Activated naive CD8-positive, alpha-beta T cell (primary cell): Measurements from ENCODE around the gene GIPC1.
"Not testable (repeated sequence)": the region's sequence is repeated elsewhere in the genome, so short reads cannot be mapped to it uniquely, and the experiment has no call there.

Experiments
- H3K27ac Mint-ChIP-seq: one replicate; pipeline ENCODE4 v1.8.0; 2021; ENCODE audit warnings: mixed read lengths
- H3K27me3 Mint-ChIP-seq: one replicate; pipeline ENCODE4 v1.8.0; 2021; ENCODE audit warnings: mixed read lengths
- H3K36me3 Mint-ChIP-seq: one replicate; pipeline ENCODE4 v1.8.0; 2021; ENCODE audit warnings: mixed read lengths
- H3K4me1 Mint-ChIP-seq: one replicate; pipeline ENCODE4 v1.8.0; 2021; ENCODE audit warnings: low read depth, mixed read lengths
- H3K4me3 Mint-ChIP-seq: one replicate; pipeline ENCODE4 v1.8.0; 2021; ENCODE audit warnings: mild to moderate bottlenecking, mixed read lengths
- H3K9me3 Mint-ChIP-seq: one replicate; pipeline ENCODE4 v1.8.0; 2021; ENCODE audit warnings: low read depth, mixed read lengths

Gene GIPC1, protein sequence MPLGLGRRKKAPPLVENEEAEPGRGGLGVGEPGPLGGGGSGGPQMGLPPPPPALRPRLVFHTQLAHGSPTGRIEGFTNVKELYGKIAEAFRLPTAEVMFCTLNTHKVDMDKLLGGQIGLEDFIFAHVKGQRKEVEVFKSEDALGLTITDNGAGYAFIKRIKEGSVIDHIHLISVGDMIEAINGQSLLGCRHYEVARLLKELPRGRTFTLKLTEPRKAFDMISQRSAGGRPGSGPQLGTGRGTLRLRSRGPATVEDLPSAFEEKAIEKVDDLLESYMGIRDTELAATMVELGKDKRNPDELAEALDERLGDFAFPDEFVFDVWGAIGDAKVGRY

DNA sequence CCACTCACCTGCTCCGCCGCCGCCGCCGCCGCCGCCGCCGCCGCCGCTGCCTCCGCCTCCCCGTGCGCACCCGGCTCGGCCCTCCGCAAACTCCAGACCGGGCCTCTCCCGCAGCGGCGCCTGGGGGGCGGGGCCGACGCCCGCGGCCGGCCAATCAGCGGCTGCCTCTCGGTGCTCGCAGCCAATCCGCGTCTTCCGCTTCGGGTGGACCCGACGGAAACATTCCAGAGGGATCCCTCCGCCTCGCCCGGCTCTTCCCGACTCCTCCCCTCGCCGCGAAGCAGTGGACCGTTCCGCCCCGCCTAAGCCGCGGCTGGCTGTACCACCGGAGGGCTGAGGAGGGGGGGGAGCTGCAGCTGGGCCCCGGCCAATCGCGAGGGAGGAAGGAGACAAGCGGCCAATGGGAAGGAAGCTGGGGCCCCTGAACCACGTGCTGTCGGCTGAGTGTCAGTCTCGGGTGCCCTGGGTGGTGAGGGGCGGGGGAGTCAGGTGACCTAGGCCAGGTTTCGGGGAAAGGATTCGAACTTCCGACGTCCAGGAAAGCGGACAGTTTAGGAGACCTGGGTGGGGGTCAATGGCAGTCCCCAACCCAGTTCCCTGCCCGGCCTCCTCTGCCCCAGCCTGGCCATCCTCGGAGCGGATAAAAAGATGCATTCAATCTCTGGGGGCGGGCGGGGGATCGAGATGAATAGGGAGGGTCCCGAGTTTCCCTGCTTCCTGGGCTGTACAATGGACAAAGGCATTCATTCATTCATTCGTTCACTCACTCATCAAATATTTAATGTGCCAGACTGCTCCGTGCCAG lies at the start of gene GIPC1:
TSS of gene GIPC1 (minus strand) at position 99 of the 805 bp plus-strand sequence. CDS start 13,151 bp downstream, outside the sequence.
- Mint-ChIP-seq H3K9me3 (no peaks in the 10 kb centered on the region), H3K36me3 (peaks cover 2% of the 10 kb centered on the region), H3K4me3 (peak within 1 kb of the TSS; percentile 86), H3K27me3 (no peaks in the 10 kb centered on the region), H3K4me1 (peaks cover 21% of the 10 kb centered on the region), H3K27ac (peak within 1 kb of the TSS; percentile 90)

DNA sequence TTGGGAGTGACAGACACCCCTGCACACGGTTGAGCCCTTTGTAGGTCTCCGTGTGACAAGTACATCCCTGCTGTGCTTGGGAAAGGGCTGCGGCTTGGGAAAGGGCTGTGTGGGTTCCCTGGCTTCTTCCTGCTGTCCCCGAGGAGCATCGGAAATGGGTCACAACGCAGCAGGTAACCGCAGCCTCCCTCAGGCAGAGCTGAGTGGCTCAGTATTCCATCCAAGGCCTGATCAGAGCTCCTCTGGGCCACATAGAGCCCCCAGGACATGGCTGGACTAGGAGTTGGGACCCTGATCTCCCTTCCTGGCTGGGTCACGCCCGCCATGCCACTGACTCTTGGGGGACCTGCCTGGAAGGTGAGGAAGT lies 49.8 kb upstream of the GIPC1 start:
- H3K36me3 Mint-ChIP-seq: peaks cover 2% of the 10 kb centered on the region
- H3K4me3 Mint-ChIP-seq: no peak overlapping the region
- no peaks in the 10 kb centered on the region for H3K27me3 Mint-ChIP-seq
- H3K27ac Mint-ChIP-seq: no peak overlapping the region
- H3K4me1 Mint-ChIP-seq: peaks cover 33% of the 10 kb centered on the region
- no peaks in the 10 kb centered on the region for H3K9me3 Mint-ChIP-seq

DNA sequence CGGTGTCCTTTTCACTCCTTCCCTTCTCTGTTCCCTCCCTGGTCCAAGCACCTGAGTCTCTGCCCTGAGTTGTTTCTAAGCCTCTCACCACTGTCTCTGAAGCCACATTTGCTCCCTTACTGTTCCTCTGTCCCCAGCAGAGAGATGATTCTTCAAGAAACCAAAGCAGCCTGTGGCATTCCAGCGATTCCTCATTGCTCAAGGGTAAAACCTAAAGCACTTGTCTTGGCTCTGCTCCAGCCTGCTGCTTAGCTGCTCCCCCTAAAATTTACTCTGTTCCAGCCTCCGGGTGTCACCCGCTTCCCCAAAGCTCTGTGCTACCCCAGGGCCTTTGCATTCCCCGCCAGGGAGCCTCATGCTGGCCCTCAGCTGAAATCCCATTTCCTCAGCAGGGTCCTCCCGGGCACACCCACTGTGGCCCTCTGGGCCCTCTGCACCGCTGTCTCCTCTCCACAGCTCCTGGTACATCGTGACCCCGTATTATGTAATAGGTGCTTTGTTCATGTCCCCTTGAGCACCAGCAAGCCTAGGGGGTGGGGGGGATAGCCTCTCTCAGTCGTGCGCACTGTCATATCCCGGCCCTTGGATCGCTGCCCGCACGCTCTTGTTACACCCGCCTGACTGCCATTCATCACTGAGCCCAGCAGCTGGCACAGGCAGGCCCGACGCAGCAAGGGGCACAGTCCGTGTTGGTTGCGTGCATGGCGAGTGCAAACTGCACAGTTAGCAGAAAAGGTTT lies 49.2 kb upstream of the GIPC1 start:
- Mint-ChIP-seq H3K36me3 (peaks cover 2% of the 10 kb centered on the region), H3K27me3 (no peaks in the 10 kb centered on the region), H3K4me1 (peaks cover 29% of the 10 kb centered on the region), H3K27ac (no peak overlapping the region), H3K4me3 (no peak overlapping the region), H3K9me3 (no peaks in the 10 kb centered on the region)

DNA sequence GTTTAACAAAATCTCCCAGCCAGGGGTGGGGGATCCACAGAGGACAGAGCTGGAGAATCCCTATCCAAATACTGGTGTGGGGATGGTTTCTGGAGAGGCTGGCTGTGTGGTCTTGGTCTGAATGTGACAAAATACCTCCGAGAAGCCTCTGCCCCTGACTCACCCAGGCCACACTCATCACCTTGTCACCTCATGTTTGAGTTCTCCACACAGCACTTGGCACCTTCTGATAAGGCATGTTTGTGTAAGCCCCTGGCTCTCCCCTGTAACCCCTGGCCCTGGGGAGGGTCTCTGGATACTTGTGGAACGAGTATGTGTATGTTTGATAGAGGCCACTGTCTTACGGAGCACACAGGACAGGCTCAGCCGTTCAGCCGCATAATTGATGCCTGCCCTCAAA lies 48.1 kb upstream of the GIPC1 start:
- H3K4me1 Mint-ChIP-seq: peaks cover 31% of the 10 kb centered on the region
- no peak overlapping the region for H3K4me3 Mint-ChIP-seq
- no peaks in the 10 kb centered on the region for H3K36me3 Mint-ChIP-seq
- H3K27ac Mint-ChIP-seq: no peak overlapping the region
- no peaks in the 10 kb centered on the region for H3K9me3 Mint-ChIP-seq
- no peaks in the 10 kb centered on the region for H3K27me3 Mint-ChIP-seq

DNA sequence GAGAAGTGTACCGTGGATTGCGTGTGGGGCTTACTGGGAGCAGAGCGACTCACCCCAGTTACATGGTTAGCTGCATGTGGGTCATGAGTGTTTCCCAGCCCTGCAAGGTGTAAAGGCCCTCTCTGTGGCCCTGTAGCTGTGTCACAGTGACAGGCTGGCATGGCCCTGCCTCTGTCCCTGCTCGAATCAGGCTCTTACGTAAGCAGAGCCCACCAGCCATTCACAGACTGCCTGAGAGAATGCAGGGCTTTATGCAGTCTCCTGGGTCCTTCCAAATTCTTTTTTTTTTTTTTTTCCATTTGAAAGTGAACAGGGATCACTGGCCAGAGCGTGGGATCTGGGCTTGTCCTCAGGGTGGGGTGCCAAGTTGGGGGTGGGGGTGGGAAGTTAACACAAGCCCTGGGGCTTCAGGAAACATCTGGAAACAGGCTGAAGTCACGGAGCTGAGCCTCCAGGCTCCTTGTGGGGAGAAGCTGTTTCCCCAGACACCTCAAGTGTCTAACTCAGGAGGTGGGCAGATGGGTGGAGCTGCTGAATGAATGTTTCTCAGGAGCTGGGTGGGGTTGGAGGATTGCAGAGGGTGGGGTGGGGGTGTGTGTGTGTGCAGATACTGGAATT lies 46.9 kb upstream of the GIPC1 start:
- H3K4me3 Mint-ChIP-seq: no peak overlapping the region

DNA sequence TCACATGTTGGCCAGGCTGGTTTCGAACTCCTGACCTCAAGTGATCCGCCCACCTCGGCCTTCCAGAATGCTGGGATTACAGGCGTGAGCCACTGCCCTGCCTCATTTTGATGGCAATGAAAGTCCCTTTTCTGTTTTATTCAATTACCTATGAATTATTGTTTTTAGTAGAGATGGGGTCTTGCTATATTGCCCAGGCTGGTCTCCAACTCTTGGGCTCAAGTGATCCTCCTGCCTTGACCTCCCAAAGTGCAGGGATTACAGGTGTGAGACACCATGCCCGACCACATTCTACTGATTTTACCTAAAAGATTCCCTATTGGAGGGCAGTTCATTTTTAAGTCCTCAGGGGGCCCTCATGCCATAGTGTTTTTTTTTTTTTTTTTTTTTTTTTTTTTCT lies 46.1 kb upstream of the GIPC1 start:
- H3K36me3 Mint-ChIP-seq, H3K27me3 Mint-ChIP-seq, H3K9me3 Mint-ChIP-seq, H3K27ac Mint-ChIP-seq, H3K4me3 Mint-ChIP-seq: not testable (repeated sequence)
- H3K4me1 Mint-ChIP-seq: peaks cover 37% of the 10 kb centered on the region

More for the DNA sequence above, 46.9 kb upstream of the GIPC1 start:
- H3K27me3 Mint-ChIP-seq: no peaks in the 10 kb centered on the region
- peaks cover 34% of the 10 kb centered on the region for H3K4me1 Mint-ChIP-seq
- H3K9me3 Mint-ChIP-seq: no peaks in the 10 kb centered on the region
- no peak overlapping the region for H3K27ac Mint-ChIP-seq
- no peaks in the 10 kb centered on the region for H3K36me3 Mint-ChIP-seq

DNA sequence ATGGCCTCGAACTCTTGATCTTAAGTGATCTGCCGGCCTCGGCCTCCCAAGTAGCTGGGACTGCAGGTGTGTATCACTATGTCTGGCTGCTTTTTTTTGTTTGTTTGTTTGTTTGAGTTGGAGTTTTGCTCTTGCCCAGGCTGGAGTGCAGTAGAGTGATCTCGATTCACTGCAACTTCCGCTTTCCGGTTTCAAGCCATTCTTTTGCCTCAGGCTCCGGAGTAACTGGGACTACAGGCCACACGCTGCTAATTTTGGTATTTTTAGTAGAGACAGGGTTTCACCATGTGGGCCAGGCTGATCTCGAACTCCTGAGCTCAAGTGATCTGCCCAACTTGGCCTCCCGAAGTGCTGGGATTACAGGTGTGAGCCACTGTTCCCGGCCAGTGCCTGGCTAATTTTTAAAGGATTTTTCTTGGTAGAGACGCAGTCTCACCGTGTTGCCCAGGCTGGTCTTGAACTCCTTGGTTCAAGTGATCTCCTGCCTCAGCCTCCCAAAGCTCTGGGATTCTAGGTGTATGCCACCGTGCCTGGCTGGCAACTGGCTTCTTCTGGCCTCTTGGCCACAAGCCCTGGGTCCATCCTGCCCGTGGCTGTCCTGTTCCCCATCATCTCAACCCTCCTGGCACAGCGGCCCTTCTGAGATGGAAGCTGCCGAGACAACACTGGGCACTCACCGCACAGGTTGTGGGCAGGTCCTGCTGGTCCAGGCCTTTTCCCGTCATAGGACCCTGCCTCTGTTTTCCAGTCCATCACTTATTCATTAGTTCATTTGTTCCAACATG lies 45.0 kb upstream of the GIPC1 start:
- H3K4me3 Mint-ChIP-seq: no peak overlapping the region
- H3K36me3 Mint-ChIP-seq: no peaks in the 10 kb centered on the region
- H3K27me3 Mint-ChIP-seq: no peaks in the 10 kb centered on the region
- H3K9me3 Mint-ChIP-seq: no peaks in the 10 kb centered on the region
- H3K27ac Mint-ChIP-seq: peak overlapping the region; percentile 61
- peaks cover 42% of the 10 kb centered on the region for H3K4me1 Mint-ChIP-seq

DNA sequence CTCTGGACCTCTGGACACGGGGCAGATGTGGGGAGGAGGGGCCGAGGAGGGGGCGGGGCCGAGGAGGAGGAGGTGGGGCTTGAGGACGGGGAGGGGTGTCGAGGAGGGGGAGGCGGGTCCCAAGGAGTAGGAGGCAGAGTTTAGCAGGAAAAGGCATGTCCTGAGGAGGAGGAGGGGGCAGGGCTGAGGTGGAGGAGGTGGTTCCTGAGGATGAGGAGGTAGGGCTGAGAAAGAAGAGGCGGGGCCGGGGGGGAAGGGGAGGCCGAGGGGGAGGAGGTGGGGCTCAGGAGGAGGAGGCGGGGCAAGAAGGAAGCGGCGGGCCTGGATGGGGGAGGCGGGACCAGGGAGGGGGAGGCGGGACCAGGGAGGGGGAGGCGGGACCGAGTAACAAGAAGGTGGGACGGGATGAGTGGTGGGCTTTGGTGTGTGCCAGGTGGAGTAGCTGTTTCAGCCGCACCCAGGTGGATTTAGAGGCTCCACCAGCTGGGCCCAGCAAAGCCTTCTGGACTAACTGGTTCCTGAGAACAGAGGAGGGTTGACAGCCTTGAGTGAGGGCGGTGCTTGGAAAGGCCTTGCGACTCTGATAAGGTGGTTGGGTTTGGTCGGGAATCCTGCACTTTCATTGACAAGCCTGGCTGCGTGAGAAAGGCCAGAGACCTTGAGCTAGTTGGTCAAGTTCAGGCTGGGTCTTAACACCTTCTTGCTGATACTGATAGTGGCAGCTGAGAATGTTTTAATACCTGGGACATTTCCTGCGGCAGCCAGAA lies 41.2 kb upstream of the GIPC1 start:
- Mint-ChIP-seq H3K9me3 (no peaks in the 10 kb centered on the region), H3K27ac (no peak overlapping the region), H3K27me3 (no peaks in the 10 kb centered on the region), H3K4me3 (no peak overlapping the region), H3K4me1 (peaks cover 39% of the 10 kb centered on the region), H3K36me3 (no peaks in the 10 kb centered on the region)

DNA sequence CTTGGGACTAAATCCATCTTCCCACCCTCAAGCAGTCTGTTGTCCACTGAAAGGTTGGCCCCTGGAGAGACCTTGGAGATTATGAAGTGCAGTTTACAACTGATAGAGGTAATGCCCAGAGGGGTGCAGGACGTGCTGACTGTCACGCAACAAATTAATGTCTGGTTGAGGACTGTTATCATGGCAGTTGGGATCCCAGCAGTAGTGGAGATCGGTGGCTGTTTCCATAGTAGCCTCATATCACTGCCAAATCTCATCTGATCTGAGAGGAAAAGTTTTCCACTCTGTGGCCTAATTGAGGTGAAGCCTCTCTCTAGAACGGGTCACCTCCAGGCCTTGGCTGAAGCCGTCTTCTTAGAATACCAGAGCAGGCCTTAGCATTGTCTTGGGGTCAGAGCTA lies 37.5 kb upstream of the GIPC1 start:
- H3K9me3 Mint-ChIP-seq: no peaks in the 10 kb centered on the region
- H3K36me3 Mint-ChIP-seq: no peaks in the 10 kb centered on the region
- H3K27me3 Mint-ChIP-seq: no peaks in the 10 kb centered on the region
- peak overlapping the region; percentile 73 for H3K27ac Mint-ChIP-seq
- no peak overlapping the region for H3K4me3 Mint-ChIP-seq
- H3K4me1 Mint-ChIP-seq: peaks cover 49% of the 10 kb centered on the region

DNA sequence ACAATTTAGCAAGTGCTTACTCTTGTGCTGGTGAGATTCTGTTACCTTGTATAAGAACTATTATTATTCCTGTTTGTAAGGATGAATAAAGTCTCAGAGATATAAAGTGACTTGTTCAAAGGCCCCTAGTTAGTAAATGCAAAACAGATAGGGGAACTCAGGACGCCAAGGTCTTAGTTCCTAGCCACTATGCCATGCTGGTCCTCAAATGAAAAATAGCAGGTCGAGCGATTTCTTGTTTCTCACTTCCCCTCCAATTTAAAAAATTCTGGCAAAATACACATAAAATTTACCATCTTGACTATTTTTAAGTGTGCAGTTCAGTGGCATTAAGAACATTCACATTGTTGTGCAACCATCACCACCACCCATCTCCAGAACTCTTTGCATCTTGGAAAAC lies 34.6 kb upstream of the GIPC1 start:
- H3K4me3 Mint-ChIP-seq: peak overlapping the region; percentile 95
- H3K27ac Mint-ChIP-seq: peak overlapping the region; percentile 66
- no peaks in the 10 kb centered on the region for H3K27me3 Mint-ChIP-seq
- no peaks in the 10 kb centered on the region for H3K9me3 Mint-ChIP-seq
- no peaks in the 10 kb centered on the region for H3K36me3 Mint-ChIP-seq
- H3K4me1 Mint-ChIP-seq: peaks cover 38% of the 10 kb centered on the region

DNA sequence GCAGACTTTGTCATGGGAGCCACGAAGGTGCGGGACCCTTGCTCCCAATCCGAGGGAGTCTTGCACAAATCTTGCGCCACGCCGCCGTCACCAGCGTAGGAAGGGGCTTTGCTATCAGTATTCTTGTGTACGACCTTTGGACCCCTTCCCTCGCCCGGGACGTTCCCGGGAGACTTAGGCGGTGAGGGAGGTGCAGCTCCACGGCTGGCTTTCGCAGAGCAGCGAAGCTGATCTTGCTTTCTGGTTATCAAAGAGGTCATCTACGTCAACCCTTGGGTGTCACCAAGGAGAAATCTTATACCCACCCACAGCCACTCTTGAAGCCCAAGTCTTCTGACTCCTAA lies 34.0 kb upstream of the GIPC1 start:
- Mint-ChIP-seq H3K27me3 (no peaks in the 10 kb centered on the region), H3K36me3 (no peaks in the 10 kb centered on the region), H3K4me3 (peak overlapping the region; percentile 95), H3K4me1 (peaks cover 40% of the 10 kb centered on the region), H3K9me3 (no peaks in the 10 kb centered on the region), H3K27ac (peak overlapping the region; percentile 96)

DNA sequence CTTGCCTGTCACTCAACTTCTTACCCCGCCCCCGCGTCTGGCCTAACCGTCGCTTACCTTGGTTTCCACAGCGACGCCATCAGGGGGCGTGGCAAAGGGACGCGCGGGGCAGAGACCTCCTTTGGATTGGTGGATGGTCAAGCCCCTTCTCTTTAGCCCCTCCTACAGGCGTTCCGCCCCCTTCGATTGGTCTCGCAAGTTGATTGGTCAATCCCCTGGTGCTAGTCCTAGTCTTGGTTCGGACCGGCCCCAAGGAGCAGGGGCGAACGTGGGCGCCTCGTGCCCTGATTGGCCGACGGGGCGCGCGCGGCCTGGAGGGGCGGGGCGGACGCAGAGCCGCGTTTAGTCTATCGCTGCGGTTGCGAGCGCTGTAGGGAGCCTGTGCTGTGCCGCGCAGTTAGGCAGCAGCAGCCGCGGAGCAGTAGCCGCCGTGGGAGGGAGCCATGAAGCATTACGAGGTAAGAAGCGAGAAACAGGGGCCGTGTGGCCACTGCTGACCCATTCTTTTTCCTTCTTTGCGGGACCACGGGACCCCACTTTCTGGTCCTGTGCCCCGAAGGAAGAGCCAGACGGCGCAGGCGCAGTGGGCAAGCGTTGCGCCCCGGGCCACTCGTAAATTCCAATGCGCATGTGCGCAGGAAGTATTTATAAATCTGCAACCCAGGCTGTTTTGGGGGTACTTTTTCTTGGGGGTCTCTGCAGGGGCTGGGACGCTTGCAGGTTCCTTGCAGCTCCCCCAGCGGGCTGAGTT lies 33.5 kb upstream of the GIPC1 start, which contains the start of gene TECR:
TSS of gene TECR (plus strand) at position 341 of the 751 bp plus-strand sequence. CDS start at position 444, 103 bp downstream.
- H3K4me1 Mint-ChIP-seq: peaks cover 39% of the 10 kb centered on the region

More for the DNA sequence above, 33.5 kb upstream of the GIPC1 start, which contains the start of gene TECR:
- H3K27me3 Mint-ChIP-seq: no peaks in the 10 kb centered on the region
- H3K9me3 Mint-ChIP-seq: no peaks in the 10 kb centered on the region
- H3K27ac Mint-ChIP-seq: peak within 1 kb of the TSS; percentile 96
- H3K36me3 Mint-ChIP-seq: no peaks in the 10 kb centered on the region
- peak within 1 kb of the TSS; percentile 95 for H3K4me3 Mint-ChIP-seq
